HL-60 (cell line): ENCODE results near the gene MACF1.
"Not testable (repeated sequence)": the region's sequence is repeated elsewhere in the genome, so short reads cannot be mapped to it uniquely, and the experiment has no call there.

ENCODE experiments used
- DNase-seq, 2 experiments: peaks; one replicate each; pipeline ENCODE4 v3.0.0-alpha.2; 2010 to 2020; ENCODE audit warnings: low read depth in 1 of 2, low spot score in 1 of 2
- H3K27ac ChIP-seq: fragments of 250-450 bp; sonication (Bioruptor Pico); replicated peaks from 2 replicates; pipeline ENCODE4 v1.5.1; 2020; ENCODE audit warnings: mild to moderate bottlenecking, moderate library complexity
- H3K27me3 ChIP-seq: fragments of 250-450 bp; sonication (Bioruptor Pico); 2 replicates; pipeline ENCODE4 v1.5.1; 2021; ENCODE audit warnings: mild to moderate bottlenecking, moderate library complexity; ENCODE audit not compliant: insufficient read depth, poor library complexity, severe bottlenecking
- H3K4me3 ChIP-seq: replicated peaks from 2 replicates; pipeline ENCODE4 v1.5.1; 2011; ENCODE audit warnings: mild to moderate bottlenecking, control low read depth, low read length; ENCODE audit not compliant: insufficient read depth
- GABPA ChIP-seq: IDR thresholded peaks from 2 replicates; pipeline ENCODE4 v1.6.1; 2012; ENCODE audit warnings: low read depth
- POLR2AphosphoS5 ChIP-seq: IDR thresholded peaks from 2 replicates; pipeline ENCODE4 v1.6.1; 2012; ENCODE audit warnings: low read depth
- SPI1 ChIP-seq: IDR thresholded peaks from 2 replicates; pipeline ENCODE4 v1.6.1; 2012; ENCODE audit warnings: low read depth, mild to moderate bottlenecking, borderline replicate concordance
- TF ChIP-seq, protein P1 (sequence below): IDR thresholded peaks from one replicate; pipeline ENCODE4 v1.5.1; 2011; ENCODE audit warnings: low read length, control low read depth, inconsistent platforms; ENCODE audit not compliant: insufficient read depth
- TF ChIP-seq, protein P2 (sequence below): IDR thresholded peaks from 2 replicates; pipeline ENCODE4 v1.6.1; 2012; ENCODE audit warnings: low read depth; ENCODE audit not compliant: insufficient replicate concordance

MACF1 gene

DNA sequence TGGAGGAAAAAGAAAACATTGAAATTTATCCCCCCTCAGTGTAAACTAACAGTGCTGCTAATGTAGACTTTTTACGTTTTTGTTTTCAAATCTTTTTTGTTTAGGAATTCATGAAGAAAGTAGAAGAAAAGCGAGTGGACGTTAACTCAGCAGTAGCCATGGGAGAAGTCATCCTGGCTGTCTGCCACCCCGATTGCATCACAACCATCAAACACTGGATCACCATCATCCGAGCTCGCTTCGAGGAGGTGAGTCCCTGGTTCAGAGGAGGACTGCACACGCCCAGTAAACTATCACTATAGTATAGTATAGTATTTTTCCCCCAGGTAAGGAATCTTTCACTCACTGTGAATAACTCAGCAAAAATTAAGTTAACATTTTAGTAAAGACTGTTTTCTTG, 249.1 kb downstream of the MACF1 start:
- no peak overlapping the region for H3K27ac ChIP-seq
- H3K27me3 ChIP-seq = no peaks in the 10 kb centered on the region
- TF ChIP-seq, protein P1, sequence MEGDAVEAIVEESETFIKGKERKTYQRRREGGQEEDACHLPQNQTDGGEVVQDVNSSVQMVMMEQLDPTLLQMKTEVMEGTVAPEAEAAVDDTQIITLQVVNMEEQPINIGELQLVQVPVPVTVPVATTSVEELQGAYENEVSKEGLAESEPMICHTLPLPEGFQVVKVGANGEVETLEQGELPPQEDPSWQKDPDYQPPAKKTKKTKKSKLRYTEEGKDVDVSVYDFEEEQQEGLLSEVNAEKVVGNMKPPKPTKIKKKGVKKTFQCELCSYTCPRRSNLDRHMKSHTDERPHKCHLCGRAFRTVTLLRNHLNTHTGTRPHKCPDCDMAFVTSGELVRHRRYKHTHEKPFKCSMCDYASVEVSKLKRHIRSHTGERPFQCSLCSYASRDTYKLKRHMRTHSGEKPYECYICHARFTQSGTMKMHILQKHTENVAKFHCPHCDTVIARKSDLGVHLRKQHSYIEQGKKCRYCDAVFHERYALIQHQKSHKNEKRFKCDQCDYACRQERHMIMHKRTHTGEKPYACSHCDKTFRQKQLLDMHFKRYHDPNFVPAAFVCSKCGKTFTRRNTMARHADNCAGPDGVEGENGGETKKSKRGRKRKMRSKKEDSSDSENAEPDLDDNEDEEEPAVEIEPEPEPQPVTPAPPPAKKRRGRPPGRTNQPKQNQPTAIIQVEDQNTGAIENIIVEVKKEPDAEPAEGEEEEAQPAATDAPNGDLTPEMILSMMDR = no peak
- TF ChIP-seq SPI1 (no peak), GABPA (no peak), POLR2AphosphoS5 (no peak)
- TF ChIP-seq, protein P2, sequence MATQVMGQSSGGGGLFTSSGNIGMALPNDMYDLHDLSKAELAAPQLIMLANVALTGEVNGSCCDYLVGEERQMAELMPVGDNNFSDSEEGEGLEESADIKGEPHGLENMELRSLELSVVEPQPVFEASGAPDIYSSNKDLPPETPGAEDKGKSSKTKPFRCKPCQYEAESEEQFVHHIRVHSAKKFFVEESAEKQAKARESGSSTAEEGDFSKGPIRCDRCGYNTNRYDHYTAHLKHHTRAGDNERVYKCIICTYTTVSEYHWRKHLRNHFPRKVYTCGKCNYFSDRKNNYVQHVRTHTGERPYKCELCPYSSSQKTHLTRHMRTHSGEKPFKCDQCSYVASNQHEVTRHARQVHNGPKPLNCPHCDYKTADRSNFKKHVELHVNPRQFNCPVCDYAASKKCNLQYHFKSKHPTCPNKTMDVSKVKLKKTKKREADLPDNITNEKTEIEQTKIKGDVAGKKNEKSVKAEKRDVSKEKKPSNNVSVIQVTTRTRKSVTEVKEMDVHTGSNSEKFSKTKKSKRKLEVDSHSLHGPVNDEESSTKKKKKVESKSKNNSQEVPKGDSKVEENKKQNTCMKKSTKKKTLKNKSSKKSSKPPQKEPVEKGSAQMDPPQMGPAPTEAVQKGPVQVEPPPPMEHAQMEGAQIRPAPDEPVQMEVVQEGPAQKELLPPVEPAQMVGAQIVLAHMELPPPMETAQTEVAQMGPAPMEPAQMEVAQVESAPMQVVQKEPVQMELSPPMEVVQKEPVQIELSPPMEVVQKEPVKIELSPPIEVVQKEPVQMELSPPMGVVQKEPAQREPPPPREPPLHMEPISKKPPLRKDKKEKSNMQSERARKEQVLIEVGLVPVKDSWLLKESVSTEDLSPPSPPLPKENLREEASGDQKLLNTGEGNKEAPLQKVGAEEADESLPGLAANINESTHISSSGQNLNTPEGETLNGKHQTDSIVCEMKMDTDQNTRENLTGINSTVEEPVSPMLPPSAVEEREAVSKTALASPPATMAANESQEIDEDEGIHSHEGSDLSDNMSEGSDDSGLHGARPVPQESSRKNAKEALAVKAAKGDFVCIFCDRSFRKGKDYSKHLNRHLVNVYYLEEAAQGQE = no peak
- DNase-seq = no peak
- no peak overlapping the region for H3K4me3 ChIP-seq

DNA sequence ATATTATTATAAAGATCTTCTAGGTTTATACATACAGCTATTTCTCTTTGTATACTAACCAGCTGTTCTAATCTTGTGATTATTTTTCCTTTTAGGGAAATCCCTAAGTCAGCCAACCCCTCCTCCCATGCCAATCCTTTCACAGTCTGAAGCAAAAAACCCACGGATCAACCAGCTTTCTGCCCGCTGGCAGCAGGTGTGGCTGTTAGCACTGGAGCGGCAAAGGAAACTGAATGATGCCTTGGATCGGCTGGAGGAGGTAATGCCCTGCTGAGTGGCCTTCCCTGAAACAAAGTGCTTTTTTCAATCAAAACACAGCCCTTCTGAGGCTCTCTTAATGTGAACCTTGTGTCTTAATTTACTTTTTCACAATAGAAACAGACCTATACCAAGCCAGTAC, 254.5 kb downstream of the MACF1 start:
- TF ChIP-seq GABPA = no peak
- no peak for TF ChIP-seq SPI1
- no peak for TF ChIP-seq POLR2AphosphoS5
- TF ChIP-seq, protein P2 = no peak
- TF ChIP-seq, protein P1 = no peak
- Histone ChIP-seq H3K4me3 (no peak overlapping the region), H3K27ac (no peak overlapping the region), H3K27me3 (no peaks in the 10 kb centered on the region)
- DNase-seq = no peak

DNA sequence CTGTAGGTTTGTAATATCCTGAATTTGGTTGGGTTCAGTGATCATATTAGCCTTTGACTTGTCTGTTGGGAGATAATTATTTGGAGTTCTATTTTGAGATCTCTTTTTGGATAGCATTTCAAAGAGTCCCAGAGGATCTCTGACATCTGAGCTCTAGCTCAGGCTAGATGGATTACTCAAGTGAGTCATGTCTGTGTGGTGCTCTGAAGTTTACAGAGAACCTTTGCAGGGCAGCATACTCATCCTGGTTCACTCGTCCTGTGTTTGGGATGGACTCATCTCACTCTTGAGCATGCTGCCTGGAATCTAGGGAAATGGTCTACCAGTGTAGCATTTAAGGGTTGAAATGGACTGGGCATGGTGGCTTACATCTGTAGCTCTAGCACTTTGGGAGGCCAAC, 257.6 kb downstream of the MACF1 start:
- TF ChIP-seq SPI1 = no peak
- no peak for TF ChIP-seq POLR2AphosphoS5
- TF ChIP-seq, protein P1 = no peak
- DNase-seq = no peak
- H3K4me3 ChIP-seq = no peak overlapping the region
- H3K27ac ChIP-seq = no peak overlapping the region
- H3K27me3 ChIP-seq = no peaks in the 10 kb centered on the region

DNA sequence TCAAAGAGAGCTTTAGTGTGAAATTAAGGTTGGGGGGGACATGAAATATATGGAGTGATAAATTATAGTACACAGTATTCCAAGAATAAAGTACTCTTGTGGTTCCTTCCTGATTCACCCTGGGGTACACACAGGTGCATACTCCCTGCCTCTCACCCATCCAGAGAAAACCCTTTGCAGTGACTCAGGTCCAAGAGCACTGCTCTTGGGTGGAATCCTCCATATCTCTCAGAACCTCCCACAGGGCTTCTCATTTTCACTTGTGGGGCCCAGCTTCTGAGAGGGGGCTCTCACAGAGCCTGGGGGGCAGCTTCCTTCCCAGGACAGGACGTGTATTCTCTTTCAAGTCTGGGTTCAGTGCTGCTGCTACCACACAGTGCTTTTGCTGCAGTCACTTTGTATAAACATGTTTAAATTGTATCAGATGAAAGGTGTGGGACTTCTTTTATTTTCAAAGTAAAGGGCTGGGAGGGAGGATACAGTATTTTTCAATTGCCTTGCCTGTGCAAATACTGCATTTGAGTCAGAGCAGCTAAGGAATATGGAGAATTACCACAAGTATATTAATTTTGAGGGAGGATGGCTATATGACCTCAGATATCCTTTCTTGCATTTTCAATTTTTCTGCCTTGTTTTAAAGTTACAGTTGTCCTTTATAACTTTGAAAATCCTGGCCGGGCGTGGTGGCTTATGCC, 262.1 kb downstream of the MACF1 start:
- Histone ChIP-seq H3K4me3 (no peak overlapping the region), H3K27me3 (no peaks in the 10 kb centered on the region), H3K27ac (no peak overlapping the region)
- no peak for DNase-seq
- no peak for TF ChIP-seq SPI1
- TF ChIP-seq, protein P1 = no peak
- TF ChIP-seq, protein P2 = no peak
- no peak for TF ChIP-seq GABPA
- TF ChIP-seq POLR2AphosphoS5 = no peak

DNA sequence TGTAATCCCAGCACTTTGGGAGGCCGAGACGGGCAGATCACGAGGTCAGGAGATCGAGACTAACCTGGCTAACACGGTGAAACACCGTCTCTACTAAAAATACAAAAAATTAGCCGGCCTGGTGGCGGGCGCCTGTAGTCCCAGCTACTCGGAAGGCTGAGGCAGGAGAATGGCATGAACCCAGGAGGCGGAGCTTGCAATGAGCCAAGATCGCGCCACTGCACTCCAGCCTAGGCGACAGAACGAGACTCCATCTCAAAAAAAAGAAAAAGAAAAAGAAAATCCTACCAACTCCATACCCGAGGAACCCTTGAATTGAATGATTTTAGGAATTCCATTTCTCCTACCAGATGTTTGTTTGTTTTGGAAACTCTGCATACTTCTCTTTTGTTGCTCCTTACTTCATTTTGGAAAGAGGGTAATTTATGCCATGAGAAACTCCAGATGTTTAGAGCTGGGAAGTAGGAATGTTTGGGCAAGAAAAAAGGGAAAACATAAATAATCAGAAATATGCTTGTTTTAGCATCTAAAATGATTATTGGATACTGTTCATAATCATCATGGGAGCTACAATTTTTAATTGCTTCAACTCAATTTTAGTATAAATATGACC, 262.7 kb downstream of the MACF1 start:
- not testable (repeated sequence) for H3K4me3 ChIP-seq, H3K27me3 ChIP-seq, DNase-seq, H3K27ac ChIP-seq
